Measurements from ENCODE around the gene METAP1.

- TF ChIP-seq CTCF (IDR thresholded peaks at IDR 0.05) = no peak
- TF ChIP-seq POLR2A (IDR thresholded peaks at IDR 0.05) = no peak
These were observed 49.2 kb upstream of the METAP1 start for GRCh38 chr4:98946359-98946758.
